Astrocyte (in vitro differentiated cells and primary cell): Measurements from ENCODE around the gene EXOC6B.

Source experiments
- EZH2 ChIP-seq: IDR thresholded peaks from 2 replicates; pipeline ENCODE4 v1.6.1; 2012; ENCODE audit warnings: mild to moderate bottlenecking, low read length, inconsistent platforms; ENCODE audit not compliant: insufficient read depth
- TF ChIP-seq, protein P1 (sequence below): IDR thresholded peaks from 2 replicates; pipeline ENCODE4 v1.5.1; 2011; ENCODE audit warnings: low read depth, mild to moderate bottlenecking, inconsistent platforms, low read length, moderate library complexity; ENCODE audit not compliant: insufficient read depth

DNA sequence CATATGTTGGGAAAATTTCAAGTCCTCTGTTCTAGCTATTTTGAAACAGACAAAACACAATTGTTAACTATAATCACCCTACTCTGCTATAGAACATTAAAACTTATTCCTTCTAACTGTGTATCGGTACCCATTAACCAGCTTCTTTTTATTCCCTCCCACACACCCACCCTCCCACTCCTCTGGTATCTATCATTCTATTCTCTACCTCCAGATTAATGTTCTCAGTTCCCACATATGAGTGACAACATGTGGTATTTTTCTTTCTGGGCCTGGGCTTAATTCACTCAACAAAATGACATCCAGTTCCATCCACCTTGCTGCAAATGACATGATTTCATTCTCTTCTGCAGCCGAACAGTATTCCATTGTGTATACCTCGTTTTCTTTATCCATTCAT, 43.3 kb downstream of the EXOC6B start:
- TF ChIP-seq, protein P1, sequence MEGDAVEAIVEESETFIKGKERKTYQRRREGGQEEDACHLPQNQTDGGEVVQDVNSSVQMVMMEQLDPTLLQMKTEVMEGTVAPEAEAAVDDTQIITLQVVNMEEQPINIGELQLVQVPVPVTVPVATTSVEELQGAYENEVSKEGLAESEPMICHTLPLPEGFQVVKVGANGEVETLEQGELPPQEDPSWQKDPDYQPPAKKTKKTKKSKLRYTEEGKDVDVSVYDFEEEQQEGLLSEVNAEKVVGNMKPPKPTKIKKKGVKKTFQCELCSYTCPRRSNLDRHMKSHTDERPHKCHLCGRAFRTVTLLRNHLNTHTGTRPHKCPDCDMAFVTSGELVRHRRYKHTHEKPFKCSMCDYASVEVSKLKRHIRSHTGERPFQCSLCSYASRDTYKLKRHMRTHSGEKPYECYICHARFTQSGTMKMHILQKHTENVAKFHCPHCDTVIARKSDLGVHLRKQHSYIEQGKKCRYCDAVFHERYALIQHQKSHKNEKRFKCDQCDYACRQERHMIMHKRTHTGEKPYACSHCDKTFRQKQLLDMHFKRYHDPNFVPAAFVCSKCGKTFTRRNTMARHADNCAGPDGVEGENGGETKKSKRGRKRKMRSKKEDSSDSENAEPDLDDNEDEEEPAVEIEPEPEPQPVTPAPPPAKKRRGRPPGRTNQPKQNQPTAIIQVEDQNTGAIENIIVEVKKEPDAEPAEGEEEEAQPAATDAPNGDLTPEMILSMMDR, result no peak
- TF ChIP-seq EZH2, result no peak
